PC-3 (cell line): ENCODE measurements around the gene FPGS.

Experiments used
- EZH2 ChIP-seq: fragments of 300-600 bp; sonication (generic); IDR thresholded peaks from one replicate; pipeline ENCODE4 v1.6.1; 2017; ENCODE audit warnings: antibody characterized with exemption, mild to moderate bottlenecking, low read length; ENCODE audit not compliant: unreplicated experiment
- EZH2phosphoT487 ChIP-seq: fragments of 300-600 bp; sonication (generic); IDR thresholded peaks from 2 replicates; pipeline ENCODE4 v1.6.1; 2018; ENCODE audit warnings: mild to moderate bottlenecking, antibody characterized with exemption, low read length, borderline replicate concordance
- TF ChIP-seq, protein P1 (sequence below): fragments of 300-600 bp; sonication (generic); conservative IDR thresholded peaks from 2 replicates; pipeline ENCODE4 v1.5.1; 2017; ENCODE audit warnings: antibody characterized with exemption, low read depth, mild to moderate bottlenecking, low read length

- TF ChIP-seq, protein P1, sequence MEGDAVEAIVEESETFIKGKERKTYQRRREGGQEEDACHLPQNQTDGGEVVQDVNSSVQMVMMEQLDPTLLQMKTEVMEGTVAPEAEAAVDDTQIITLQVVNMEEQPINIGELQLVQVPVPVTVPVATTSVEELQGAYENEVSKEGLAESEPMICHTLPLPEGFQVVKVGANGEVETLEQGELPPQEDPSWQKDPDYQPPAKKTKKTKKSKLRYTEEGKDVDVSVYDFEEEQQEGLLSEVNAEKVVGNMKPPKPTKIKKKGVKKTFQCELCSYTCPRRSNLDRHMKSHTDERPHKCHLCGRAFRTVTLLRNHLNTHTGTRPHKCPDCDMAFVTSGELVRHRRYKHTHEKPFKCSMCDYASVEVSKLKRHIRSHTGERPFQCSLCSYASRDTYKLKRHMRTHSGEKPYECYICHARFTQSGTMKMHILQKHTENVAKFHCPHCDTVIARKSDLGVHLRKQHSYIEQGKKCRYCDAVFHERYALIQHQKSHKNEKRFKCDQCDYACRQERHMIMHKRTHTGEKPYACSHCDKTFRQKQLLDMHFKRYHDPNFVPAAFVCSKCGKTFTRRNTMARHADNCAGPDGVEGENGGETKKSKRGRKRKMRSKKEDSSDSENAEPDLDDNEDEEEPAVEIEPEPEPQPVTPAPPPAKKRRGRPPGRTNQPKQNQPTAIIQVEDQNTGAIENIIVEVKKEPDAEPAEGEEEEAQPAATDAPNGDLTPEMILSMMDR, result no peak
- TF ChIP-seq EZH2 (no peak), EZH2phosphoT487 (no peak)
Observed at GRCh38 chr9:127753148-127753547, 49.5 kb upstream of the FPGS start.
